ENCODE results near the gene ZNF48.

The ZNF48 gene

DNA sequence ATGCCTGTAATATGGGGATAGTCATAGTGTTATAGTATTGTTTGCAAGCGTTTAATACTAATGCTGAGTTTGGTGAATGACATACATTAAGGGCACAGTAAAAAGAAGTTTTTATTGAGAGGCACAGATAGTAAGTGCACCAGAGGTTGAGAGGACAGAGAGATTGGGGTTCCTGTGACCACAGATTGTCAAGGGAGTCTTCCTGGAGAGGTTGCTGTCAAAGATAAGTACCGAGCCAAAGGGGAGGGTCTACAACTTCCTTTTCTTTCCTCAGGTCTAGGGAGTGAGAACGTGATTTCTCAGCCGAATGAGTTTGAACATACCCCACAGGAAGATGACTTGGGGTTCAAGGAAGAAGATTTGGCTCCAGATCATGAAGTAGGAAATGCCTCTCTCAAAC is 1.8 kb downstream of the ZNF48 start:
- Histone ChIP-seq H3K9me3 (no peaks in the 10 kb centered on the region), H3K4me3 (ENCODE audit: low read depth, low read length) (no peak overlapping the region), H3K4me1 (peaks cover 12% of the 10 kb centered on the region), H3K36me3 (peaks cover 25% of the 10 kb centered on the region), H3K27me3 (no peaks in the 10 kb centered on the region)
- TF ChIP-seq, protein P1, sequence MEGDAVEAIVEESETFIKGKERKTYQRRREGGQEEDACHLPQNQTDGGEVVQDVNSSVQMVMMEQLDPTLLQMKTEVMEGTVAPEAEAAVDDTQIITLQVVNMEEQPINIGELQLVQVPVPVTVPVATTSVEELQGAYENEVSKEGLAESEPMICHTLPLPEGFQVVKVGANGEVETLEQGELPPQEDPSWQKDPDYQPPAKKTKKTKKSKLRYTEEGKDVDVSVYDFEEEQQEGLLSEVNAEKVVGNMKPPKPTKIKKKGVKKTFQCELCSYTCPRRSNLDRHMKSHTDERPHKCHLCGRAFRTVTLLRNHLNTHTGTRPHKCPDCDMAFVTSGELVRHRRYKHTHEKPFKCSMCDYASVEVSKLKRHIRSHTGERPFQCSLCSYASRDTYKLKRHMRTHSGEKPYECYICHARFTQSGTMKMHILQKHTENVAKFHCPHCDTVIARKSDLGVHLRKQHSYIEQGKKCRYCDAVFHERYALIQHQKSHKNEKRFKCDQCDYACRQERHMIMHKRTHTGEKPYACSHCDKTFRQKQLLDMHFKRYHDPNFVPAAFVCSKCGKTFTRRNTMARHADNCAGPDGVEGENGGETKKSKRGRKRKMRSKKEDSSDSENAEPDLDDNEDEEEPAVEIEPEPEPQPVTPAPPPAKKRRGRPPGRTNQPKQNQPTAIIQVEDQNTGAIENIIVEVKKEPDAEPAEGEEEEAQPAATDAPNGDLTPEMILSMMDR (IDR thresholded peaks at IDR 0.05; ENCODE audit: low read depth, low read length) = no peak
- no peak for DNase-seq

DNA sequence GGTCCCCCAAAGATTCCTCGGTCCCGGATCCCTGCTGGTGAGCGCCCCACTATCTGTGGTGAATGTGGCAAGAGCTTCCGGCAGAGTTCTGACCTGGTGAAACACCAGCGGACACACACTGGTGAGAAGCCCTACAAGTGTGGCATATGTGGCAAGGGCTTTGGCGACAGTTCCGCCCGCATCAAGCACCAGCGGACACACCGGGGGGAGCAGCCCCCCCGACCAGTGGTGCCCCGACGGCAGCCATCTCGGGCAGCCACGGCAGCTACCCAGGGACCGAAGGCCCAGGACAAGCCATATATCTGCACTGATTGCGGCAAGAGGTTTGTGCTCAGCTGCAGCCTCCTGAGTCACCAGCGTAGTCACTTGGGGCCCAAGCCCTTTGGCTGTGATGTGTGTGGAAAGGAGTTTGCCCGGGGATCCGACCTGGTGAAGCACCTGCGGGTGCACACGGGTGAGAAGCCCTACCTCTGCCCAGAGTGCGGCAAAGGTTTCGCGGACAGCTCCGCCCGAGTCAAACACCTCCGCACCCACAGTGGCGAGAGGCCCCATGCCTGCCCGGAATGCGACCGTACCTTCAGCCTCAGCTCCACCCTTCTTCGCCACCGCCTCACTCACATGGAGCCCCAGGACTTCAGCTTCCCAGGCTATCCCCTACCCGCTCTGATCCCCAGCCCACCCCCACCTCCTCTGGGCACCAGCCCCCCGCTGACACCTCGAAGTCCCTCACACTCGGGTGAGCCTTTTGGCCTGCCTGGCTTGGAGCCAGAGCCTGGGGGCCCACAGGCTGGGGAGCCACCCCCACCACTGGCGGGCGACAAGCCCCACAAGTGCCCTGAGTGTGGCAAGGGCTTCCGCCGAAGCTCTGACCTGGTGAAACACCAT is 2.8 kb downstream of the ZNF48 start:
- H3K27me3 ChIP-seq = no peaks in the 10 kb centered on the region
- H3K36me3 ChIP-seq = peaks cover 25% of the 10 kb centered on the region
- H3K4me1 ChIP-seq = peaks cover 12% of the 10 kb centered on the region
- no peaks in the 10 kb centered on the region for H3K9me3 ChIP-seq
- H3K4me3 ChIP-seq (ENCODE audit: low read depth, low read length) = no peak overlapping the region
- TF ChIP-seq, protein P1 (IDR thresholded peaks at IDR 0.05; ENCODE audit: low read depth, low read length) = no peak
- no peak for DNase-seq

DNA sequence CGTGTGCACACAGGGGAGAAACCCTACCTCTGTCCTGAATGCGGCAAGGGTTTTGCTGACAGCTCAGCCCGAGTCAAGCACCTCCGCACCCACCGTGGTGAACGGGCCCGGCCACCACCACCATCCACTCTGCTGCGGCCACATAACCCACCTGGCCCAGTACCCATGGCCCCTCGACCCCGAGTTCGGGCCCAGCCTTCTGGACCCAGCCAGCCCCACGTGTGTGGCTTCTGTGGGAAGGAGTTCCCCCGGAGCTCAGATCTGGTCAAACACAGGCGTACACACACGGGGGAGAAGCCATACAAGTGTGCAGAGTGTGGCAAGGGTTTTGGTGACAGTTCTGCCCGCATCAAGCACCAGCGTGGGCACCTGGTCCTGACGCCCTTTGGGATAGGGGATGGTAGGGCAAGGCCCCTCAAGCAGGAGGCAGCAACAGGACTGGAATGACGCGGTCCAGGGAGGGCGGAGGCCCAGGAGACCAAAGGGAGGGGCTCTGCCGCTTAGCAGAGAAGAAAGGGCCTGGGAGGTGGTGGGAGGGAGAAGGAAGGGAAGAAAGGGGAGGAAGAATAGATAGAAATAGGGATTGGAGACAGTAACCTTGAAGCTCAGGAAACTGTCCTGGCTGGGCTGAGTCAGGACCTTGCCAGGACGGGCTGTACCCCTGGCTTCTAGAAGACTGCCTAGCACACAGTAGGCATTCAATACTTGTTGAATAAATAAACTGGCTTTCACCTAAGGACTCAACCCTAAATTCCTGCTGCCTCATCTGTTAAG is 3.6 kb downstream of the ZNF48 start:
- no peak overlapping the region for H3K4me3 ChIP-seq (ENCODE audit: low read depth, low read length)
- no peaks in the 10 kb centered on the region for H3K9me3 ChIP-seq
- no peak for DNase-seq
- TF ChIP-seq, protein P1 (IDR thresholded peaks at IDR 0.05; ENCODE audit: low read depth, low read length) = no peak
- no peaks in the 10 kb centered on the region for H3K27me3 ChIP-seq
- H3K4me1 ChIP-seq = peaks cover 12% of the 10 kb centered on the region
- peaks cover 25% of the 10 kb centered on the region for H3K36me3 ChIP-seq

DNA sequence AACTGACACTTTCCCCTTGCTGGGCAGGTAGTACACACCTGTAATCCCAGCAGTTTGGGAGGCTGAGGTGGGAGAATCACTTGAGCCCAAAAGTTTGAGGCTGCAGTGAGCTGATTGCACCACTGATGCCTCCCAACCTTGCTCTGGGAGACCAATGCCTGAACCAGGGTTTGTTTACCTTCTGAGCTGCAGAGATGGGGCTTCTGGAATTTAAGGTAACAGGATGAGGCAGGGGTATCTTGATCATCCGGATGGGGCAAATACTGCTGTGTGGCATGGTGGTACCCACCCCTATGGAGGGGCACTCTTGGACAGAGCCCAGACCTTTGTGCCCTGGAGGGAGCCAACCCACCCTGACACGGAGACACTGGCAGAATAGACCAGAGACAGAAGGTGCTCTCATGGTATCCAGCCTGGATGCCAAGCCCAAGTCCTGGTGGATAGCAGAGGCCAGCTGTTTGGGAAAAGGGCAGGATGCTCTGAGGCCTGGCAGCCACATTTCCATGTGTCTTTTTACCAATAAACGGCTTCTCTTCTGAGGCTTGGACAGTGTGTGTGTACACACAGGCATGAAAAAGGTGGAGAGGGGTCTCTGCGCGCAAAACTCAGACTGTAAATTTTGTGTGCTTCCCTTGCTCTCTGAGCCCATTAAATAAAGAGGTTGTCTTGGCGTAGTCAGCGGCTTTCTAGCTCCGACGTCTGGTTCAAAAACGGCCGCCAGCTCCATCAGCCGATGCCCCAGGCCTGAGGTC is 4.4 kb downstream of the ZNF48 start:
- peak; percentile 27 for DNase-seq
- TF ChIP-seq, protein P1 (IDR thresholded peaks at IDR 0.05; ENCODE audit: low read depth, low read length) = no peak
- Histone ChIP-seq H3K4me3 (ENCODE audit: low read depth, low read length) (peak overlapping the region; percentile 77), H3K36me3 (peaks cover 25% of the 10 kb centered on the region), H3K9me3 (no peaks in the 10 kb centered on the region), H3K27me3 (no peaks in the 10 kb centered on the region), H3K4me1 (peaks cover 8% of the 10 kb centered on the region)

DNA sequence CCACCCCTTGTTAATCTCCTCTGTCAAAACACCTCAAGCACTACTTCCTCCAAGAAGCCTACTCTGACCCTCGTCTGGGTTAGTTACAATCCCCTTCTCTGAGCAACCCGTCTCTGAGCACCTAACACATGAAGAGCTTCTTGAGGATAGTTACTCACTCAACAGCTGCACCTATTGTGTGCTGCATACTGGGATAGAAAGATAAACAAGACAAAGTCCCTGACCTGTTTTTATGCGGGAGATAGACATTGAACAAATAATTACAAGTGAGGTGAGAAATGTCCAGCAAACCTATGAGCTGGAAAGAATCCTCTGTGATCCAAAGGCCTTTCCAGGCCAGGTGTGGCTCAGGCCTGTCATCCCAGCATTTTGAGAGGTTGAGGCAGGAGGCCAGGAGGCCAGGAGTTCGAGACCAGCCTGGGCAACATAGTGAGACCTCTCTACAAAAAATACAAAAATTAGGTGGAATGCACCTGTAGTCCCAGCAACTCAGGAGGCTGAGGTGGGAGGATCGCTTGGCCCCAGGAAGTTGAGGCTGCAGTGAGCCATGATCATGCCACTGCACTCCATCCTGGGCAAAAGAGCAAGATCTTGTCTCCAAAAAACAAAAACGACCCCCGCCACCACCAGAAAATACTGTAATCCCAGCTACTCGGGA is 6.7 kb downstream of the ZNF48 start:
- H3K27me3 ChIP-seq = no peaks in the 10 kb centered on the region
- peaks cover 24% of the 10 kb centered on the region for H3K36me3 ChIP-seq
- H3K9me3 ChIP-seq = no peaks in the 10 kb centered on the region
- TF ChIP-seq, protein P1 (IDR thresholded peaks at IDR 0.05; ENCODE audit: low read depth, low read length) = no peak
- peaks cover 8% of the 10 kb centered on the region for H3K4me1 ChIP-seq
- no peak overlapping the region for H3K4me3 ChIP-seq (ENCODE audit: low read depth, low read length)
- no peak for DNase-seq
